Progenitor cell of endocrine pancreas (in vitro differentiated cells): ENCODE measurements around the gene SLC16A2. TPM values are rescaled to one million over a fixed set of nuclear protein-coding genes. Genes with fewer than 3 reads are reported as not detected.

Experiments used
- DNase-seq: peaks from one replicate; pipeline ENCODE4 v3.0.0; 2021; ENCODE audit warnings: low spot score; ENCODE audit not compliant: unreplicated experiment
- H3K27ac Mint-ChIP-seq: 2 replicates; pipeline ENCODE4 v1.8.0; 2021; ENCODE audit warnings: mild to moderate bottlenecking, moderate library complexity, mixed read lengths
- H3K27me3 Mint-ChIP-seq: 2 replicates; pipeline ENCODE4 v1.8.0; 2021; ENCODE audit warnings: mixed read lengths
- H3K36me3 Mint-ChIP-seq: 2 replicates; pipeline ENCODE4 v1.8.0; 2022; ENCODE audit warnings: mixed read lengths; ENCODE audit not compliant: insufficient read depth
- H3K4me1 Mint-ChIP-seq: 2 replicates; pipeline ENCODE4 v1.8.0; 2021; ENCODE audit warnings: low read depth, mixed read lengths
- H3K4me3 Mint-ChIP-seq: 2 replicates; pipeline ENCODE4 v1.8.0; 2021; ENCODE audit warnings: low read depth, mild to moderate bottlenecking, moderate library complexity, mixed read lengths
- H3K9me3 Mint-ChIP-seq: 2 replicates; pipeline ENCODE4 v1.8.0; 2021; ENCODE audit warnings: low read depth, mixed read lengths
- CTCF ChIP-seq: fragments of 200-600 bp; sonication (generic); IDR thresholded peaks from one replicate; pipeline ENCODE4 v1.5.0; 2021; ENCODE audit warnings: antibody characterized with exemption, mild to moderate bottlenecking; ENCODE audit not compliant: unreplicated experiment
- total RNA-seq: library from RNA; stranded (reverse); gene quantifications from 2 replicates; pipeline ENCODE4 v1.2.1, GENCODE V29; 2021

SLC16A2 gene
- total RNA-seq, 1 donor from 2014 or later = 9.0 TPM

- Mint-ChIP-seq H3K9me3 (peaks cover 6% of the 10 kb centered on the region), H3K27ac (peak overlapping the region; percentile 29), H3K27me3 (peaks cover 8% of the 10 kb centered on the region), H3K36me3 (peaks cover 1% of the 10 kb centered on the region), H3K4me3 (peak overlapping the region; percentile 75), H3K4me1 (peaks cover 2% of the 10 kb centered on the region)
- TF ChIP-seq CTCF = no peak
- DNase-seq = no peak
Measured at GRCh38 chrX:74535086-74535407, 113.8 kb downstream of the SLC16A2 start.

GRCh38 chrX:74535408-74536151 is 114.3 kb downstream of the SLC16A2 start:
- TF ChIP-seq CTCF = peak; percentile 42
- Mint-ChIP-seq H3K36me3 (peaks cover 1% of the 10 kb centered on the region), H3K27ac (peak overlapping the region; percentile 29), H3K4me3 (peak overlapping the region; percentile 75), H3K4me1 (peaks cover 2% of the 10 kb centered on the region), H3K27me3 (peaks cover 8% of the 10 kb centered on the region), H3K9me3 (peaks cover 6% of the 10 kb centered on the region)
- DNase-seq = no peak

- Mint-ChIP-seq H3K27me3 (peaks cover 8% of the 10 kb centered on the region), H3K4me1 (peaks cover 2% of the 10 kb centered on the region), H3K9me3 (peaks cover 6% of the 10 kb centered on the region), H3K4me3 (peak overlapping the region; percentile 75), H3K36me3 (peaks cover 1% of the 10 kb centered on the region), H3K27ac (no peak overlapping the region)
- DNase-seq = peak; percentile 45
- peak; percentile 53 for TF ChIP-seq CTCF
Measured at GRCh38 chrX:74536152-74536831, 115.0 kb downstream of the SLC16A2 start.

- no peak for DNase-seq
- Mint-ChIP-seq H3K9me3 (peaks cover 6% of the 10 kb centered on the region), H3K36me3 (no peaks in the 10 kb centered on the region), H3K4me1 (peaks cover 2% of the 10 kb centered on the region), H3K27ac (no peak overlapping the region), H3K4me3 (peak overlapping the region; percentile 75), H3K27me3 (peaks cover 8% of the 10 kb centered on the region)
- no peak for TF ChIP-seq CTCF
Measured at GRCh38 chrX:74536832-74537371, 115.6 kb downstream of the SLC16A2 start.

- H3K27me3 Mint-ChIP-seq = peaks cover 8% of the 10 kb centered on the region
- no peak for DNase-seq
- no peaks in the 10 kb centered on the region for H3K4me1 Mint-ChIP-seq
- no peak for TF ChIP-seq CTCF
- H3K4me3 Mint-ChIP-seq = no peak overlapping the region
- H3K27ac Mint-ChIP-seq = no peak overlapping the region
- H3K9me3 Mint-ChIP-seq = peaks cover 11% of the 10 kb centered on the region
- no peaks in the 10 kb centered on the region for H3K36me3 Mint-ChIP-seq
Measured at GRCh38 chrX:74540635-74541249, 119.4 kb downstream of the SLC16A2 start.
